ENCODE measurements around the gene RAD1.

Gene RAD1

GRCh38 chr5:34858790-34859189, 56.5 kb downstream of the RAD1 start:
- DNase-seq: no peak

GRCh38 chr5:34857894-34858293, 57.4 kb downstream of the RAD1 start:
- DNase-seq: no peak

GRCh38 chr5:34857161-34857560, 58.1 kb downstream of the RAD1 start:
- DNase-seq: no peak

All from stimulated activated CD4-positive, alpha-beta T cell treated with anti-CD3 and anti-CD28 coated beads, Interleukin-4, amount 100 ng/mL, for 24 hours (primary cell).